CD4-positive, alpha-beta T cell (primary cell): ENCODE results near the gene CD300A. TPM values are rescaled to one million over a fixed set of nuclear protein-coding genes. Genes with fewer than 3 reads are reported as not detected.

Experiments
- ATAC-seq: fragments of 200-7000 bp; cut with Tn5 transposase; one replicate; pipeline ENCODE4 v1.10.0; 2022; ENCODE audit warnings: mild to moderate bottlenecking; ENCODE audit not compliant: poor library complexity
- CTCF ChIA-PET: fragments of 350-600 bp; sonication (Branson Sonifier 250); formaldehyde crosslinking; loops from one replicate; lab custom pipeline; 2021; ENCODE audit warnings: antibody characterized with exemption, inconsistent platforms; lab: Charles Lee
- POLR2A ChIA-PET: fragments of 350-600 bp; sonication (Branson Sonifier 250); formaldehyde crosslinking; loops from one replicate; lab custom pipeline; 2021; ENCODE audit warnings: antibody characterized with exemption, inconsistent platforms; lab: Charles Lee
- DNase-seq, 14 experiments: peaks; one replicate each; pipeline ENCODE4 v3.0.0-alpha.2; 2013 to 2020; ENCODE audit warnings: mixed read lengths in 2 of 14
- H3K27ac ChIP-seq, 2 donors: one replicate each; pipeline versions ENCODE4 v1.5.1 to v1.7.0; 2013; ENCODE audit warnings: low read length in 2 of 2, low read depth in 1 of 2, mild to moderate bottlenecking in 1 of 2
- H3K27me3 ChIP-seq, 2 experiments: 1 replicate in 1 of 2; 2 replicates in 1 of 2; pipeline versions ENCODE4 v1.6.1 to v1.7.0; 2013; ENCODE audit warnings: low read length in 2 of 2, control low read depth in 1 of 2, mild to moderate bottlenecking in 1 of 2, moderate library complexity in 1 of 2; ENCODE audit not compliant: insufficient read depth in 2 of 2, control insufficient read depth in 1 of 2
- H3K36me3 ChIP-seq: one replicate; pipeline ENCODE4 v1.6.1; 2013; ENCODE audit warnings: low read length, control low read depth; ENCODE audit not compliant: insufficient read depth
- H3K4me1 ChIP-seq: one replicate; pipeline ENCODE4 v1.6.1; 2013; ENCODE audit warnings: low read length, control low read depth; ENCODE audit not compliant: insufficient read depth
- H3K4me3 ChIP-seq: one replicate; pipeline ENCODE4 v1.5.1; 2013; ENCODE audit warnings: mild to moderate bottlenecking, low read length, moderate library complexity
- H3K9me3 ChIP-seq, 2 experiments: 1 replicate in 1 of 2; 2 replicates in 1 of 2; pipeline versions ENCODE4 v1.6.1 to v1.7.0; 2013; ENCODE audit warnings: low read length in 2 of 2, mild to moderate bottlenecking in 2 of 2, control low read depth in 1 of 2, moderate library complexity in 1 of 2; ENCODE audit not compliant: control insufficient read depth in 1 of 2, insufficient read depth in 1 of 2
- H3K27ac Mint-ChIP-seq: one replicate; pipeline ENCODE4 v1.8.0; 2020; ENCODE audit warnings: mixed read lengths
- H3K27me3 Mint-ChIP-seq: one replicate; pipeline ENCODE4 v1.8.0; 2021; ENCODE audit warnings: mixed read lengths
- H3K36me3 Mint-ChIP-seq: one replicate; pipeline ENCODE4 v1.8.0; 2021; ENCODE audit warnings: low read depth, mixed read lengths
- H3K4me1 Mint-ChIP-seq: one replicate; pipeline ENCODE4 v1.8.0; 2021; ENCODE audit warnings: low read depth, mixed read lengths
- H3K4me3 Mint-ChIP-seq: one replicate; pipeline ENCODE4 v1.8.0; 2020; ENCODE audit warnings: mild to moderate bottlenecking, mixed read lengths
- H3K9me3 Mint-ChIP-seq: one replicate; pipeline ENCODE4 v1.8.0; 2020; ENCODE audit warnings: mixed read lengths
- intact Hi-C, 2 experiments: fragments of 100-400 bp; cut with DNase I in 1 of 2; cut with micrococcal nuclease in 1 of 2; formaldehyde crosslinking; loops; one replicate each; pipeline versions ENCODE4 v1.15.1 to v1.9.0; 2023 to 2025; cut with DNase I, micrococcal nuclease
- total RNA-seq, 174 experiments: library from RNA in 2 of 174; stranded (reverse) in 2 of 174; gene quantifications; one replicate each; pipeline ENCODE4 v1.2.3 and lab custom pipeline; 2021 to 2026
- TF ChIP-seq, protein P1 (sequence below): fragments of 200-600 bp; IDR thresholded peaks from one replicate; pipeline ENCODE4 v1.8.0; 2022; ENCODE audit warnings: antibody characterized with exemption, mild to moderate bottlenecking

Gene CD300A
- total RNA-seq, 2 experiments from 2014 or later, result 1.8 to 2.6 TPM

DNA sequence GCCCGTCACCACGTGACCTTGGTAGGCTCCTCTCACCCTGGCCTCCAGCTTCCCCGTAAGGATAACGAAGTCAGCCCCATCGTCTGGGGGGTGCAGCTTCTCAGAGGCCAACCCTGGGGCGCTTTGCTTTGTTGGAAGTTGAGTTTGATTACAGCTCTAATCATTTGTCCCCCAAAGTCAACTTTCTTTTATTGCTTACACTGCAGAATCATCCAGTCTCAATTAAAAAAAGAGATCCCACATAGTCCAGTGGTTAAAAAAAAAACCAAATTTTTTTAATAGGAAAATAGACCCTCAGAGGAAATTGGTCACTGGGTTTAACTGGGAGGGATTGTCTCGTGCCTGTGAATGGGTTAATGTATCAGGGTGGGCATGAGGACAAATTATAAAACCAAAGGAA, 42.3 kb upstream of the CD300A start:
- H3K36me3 ChIP-seq, result no peaks in the 10 kb centered on the region
- no peak overlapping the region for H3K4me3 ChIP-seq
- Mint-ChIP-seq H3K9me3 (no peaks in the 10 kb centered on the region), H3K4me3 (no peak overlapping the region), H3K27ac (no peak overlapping the region), H3K27me3 (peaks cover 45% of the 10 kb centered on the region), H3K4me1 (no peaks in the 10 kb centered on the region), H3K36me3 (no peaks in the 10 kb centered on the region)
- POLR2A ChIA-PET, result no interaction called here
- no peaks in the 10 kb centered on the region for H3K9me3 ChIP-seq
- no peaks in the 10 kb centered on the region for H3K4me1 ChIP-seq
- ATAC-seq (no peak), DNase-seq (no peak)
- CTCF ChIA-PET, result no interaction called here
- TF ChIP-seq, protein P1, sequence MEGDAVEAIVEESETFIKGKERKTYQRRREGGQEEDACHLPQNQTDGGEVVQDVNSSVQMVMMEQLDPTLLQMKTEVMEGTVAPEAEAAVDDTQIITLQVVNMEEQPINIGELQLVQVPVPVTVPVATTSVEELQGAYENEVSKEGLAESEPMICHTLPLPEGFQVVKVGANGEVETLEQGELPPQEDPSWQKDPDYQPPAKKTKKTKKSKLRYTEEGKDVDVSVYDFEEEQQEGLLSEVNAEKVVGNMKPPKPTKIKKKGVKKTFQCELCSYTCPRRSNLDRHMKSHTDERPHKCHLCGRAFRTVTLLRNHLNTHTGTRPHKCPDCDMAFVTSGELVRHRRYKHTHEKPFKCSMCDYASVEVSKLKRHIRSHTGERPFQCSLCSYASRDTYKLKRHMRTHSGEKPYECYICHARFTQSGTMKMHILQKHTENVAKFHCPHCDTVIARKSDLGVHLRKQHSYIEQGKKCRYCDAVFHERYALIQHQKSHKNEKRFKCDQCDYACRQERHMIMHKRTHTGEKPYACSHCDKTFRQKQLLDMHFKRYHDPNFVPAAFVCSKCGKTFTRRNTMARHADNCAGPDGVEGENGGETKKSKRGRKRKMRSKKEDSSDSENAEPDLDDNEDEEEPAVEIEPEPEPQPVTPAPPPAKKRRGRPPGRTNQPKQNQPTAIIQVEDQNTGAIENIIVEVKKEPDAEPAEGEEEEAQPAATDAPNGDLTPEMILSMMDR, result no peak
- H3K27ac ChIP-seq, result no peak overlapping the region
- intact Hi-C loops, result loop anchor here in 1 of 2 experiments (10.0 kb wide), 1 partner anchor 511 kb away; the partner anchor contains the start of gene OTOP3
- peaks cover 4 to 6% of the 10 kb centered on the region in 2 experiments for H3K27me3 ChIP-seq

DNA sequence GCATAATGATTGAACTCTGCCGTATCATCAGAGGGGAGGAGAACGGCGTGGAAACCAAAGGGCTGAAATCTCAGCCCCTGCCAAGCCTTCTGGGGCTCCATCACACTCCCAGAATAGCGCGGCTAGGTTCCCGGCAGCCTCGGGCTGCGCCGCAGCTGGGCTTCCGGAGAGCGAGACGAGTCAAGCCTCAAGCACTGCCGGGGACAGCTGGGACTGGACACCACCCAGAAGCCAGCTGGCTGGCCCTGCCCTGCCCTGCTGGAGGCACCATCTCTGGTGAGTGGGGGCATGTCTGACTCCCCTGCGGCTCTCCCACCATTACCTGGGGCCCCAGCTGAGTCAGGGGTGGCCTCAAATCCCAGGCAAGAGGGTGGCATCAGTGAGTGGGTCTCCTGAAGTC, 41.8 kb upstream of the CD300A start:
- no peak overlapping the region for H3K27ac Mint-ChIP-seq
- POLR2A ChIA-PET, result no interaction called here

DNA sequence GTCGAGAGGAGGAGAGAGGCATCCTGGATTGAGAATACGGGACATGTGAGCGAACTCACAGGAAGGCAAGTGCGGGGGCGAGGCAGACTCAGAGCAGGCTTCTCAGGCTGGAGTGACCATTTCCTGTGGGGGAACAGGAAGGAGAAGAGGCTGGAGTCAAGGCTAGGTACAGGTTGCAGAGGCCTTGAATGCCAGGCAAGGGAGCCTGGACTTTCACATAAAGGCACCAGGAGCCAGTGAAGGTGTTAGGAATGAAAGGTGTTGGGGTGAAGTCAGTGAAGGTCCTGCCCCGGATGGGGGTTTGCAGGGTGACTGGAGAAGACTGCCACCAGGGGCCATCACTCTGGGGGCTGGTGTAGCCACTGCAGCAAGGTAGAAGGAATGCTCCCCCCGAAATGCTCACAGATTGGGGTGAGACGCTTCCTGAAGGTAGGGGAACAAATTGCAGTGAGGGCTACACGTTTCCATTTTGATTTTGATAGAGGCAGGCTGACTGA, 39.8 kb upstream of the CD300A start:
- Mint-ChIP-seq H3K36me3 (no peaks in the 10 kb centered on the region), H3K4me3 (no peak overlapping the region), H3K27ac (no peak overlapping the region), H3K9me3 (no peaks in the 10 kb centered on the region), H3K27me3 (peaks cover 61% of the 10 kb centered on the region), H3K4me1 (no peaks in the 10 kb centered on the region)
- Histone ChIP-seq H3K36me3 (no peaks in the 10 kb centered on the region), H3K4me1 (peaks cover 16% of the 10 kb centered on the region), H3K9me3 (peaks cover 0 to 9% of the 10 kb centered on the region in 2 experiments), H3K4me3 (no peak overlapping the region), H3K27me3 (peaks cover 24% of the 10 kb centered on the region in 2 experiments), H3K27ac (no peak overlapping the region)
- DNase-seq (no peak), ATAC-seq (no peak)
- intact Hi-C loops, result loop anchor here in 1 of 2 experiments (10.0 kb wide), 1 partner anchor 508 kb away; the partner anchor contains the start of gene OTOP3
- ChIA-PET POLR2A (no interaction called here), CTCF (no interaction called here)
- TF ChIP-seq, protein P1, result no peak

More for the DNA sequence above, 41.8 kb upstream of the CD300A start:
- DNase-seq (no peak), ATAC-seq (no peak)
- H3K27me3 Mint-ChIP-seq, result peaks cover 49% of the 10 kb centered on the region
- CTCF ChIA-PET, result no interaction called here
- no peaks in the 10 kb centered on the region for H3K4me1 Mint-ChIP-seq
- H3K4me3 ChIP-seq, result no peak overlapping the region
- no peak overlapping the region for H3K4me3 Mint-ChIP-seq
- no peaks in the 10 kb centered on the region for H3K9me3 ChIP-seq
- H3K36me3 Mint-ChIP-seq, result no peaks in the 10 kb centered on the region
- intact Hi-C loops, result loop anchor here in 1 of 2 experiments (10.0 kb wide), 1 partner anchor 510 kb away; the partner anchor contains the start of gene OTOP3
- no peak overlapping the region for H3K27ac ChIP-seq
- no peaks in the 10 kb centered on the region for H3K4me1 ChIP-seq
- H3K27me3 ChIP-seq, result peaks cover 5 to 6% of the 10 kb centered on the region in 2 experiments
- H3K36me3 ChIP-seq, result no peaks in the 10 kb centered on the region
- TF ChIP-seq, protein P1, result no peak
- no peaks in the 10 kb centered on the region for H3K9me3 Mint-ChIP-seq
